Measurements from ENCODE around the gene DOK7.
A peak's percentile ranks its signal among the peaks of the same experiment; 100 is the strongest.

The DOK7 gene

DNA sequence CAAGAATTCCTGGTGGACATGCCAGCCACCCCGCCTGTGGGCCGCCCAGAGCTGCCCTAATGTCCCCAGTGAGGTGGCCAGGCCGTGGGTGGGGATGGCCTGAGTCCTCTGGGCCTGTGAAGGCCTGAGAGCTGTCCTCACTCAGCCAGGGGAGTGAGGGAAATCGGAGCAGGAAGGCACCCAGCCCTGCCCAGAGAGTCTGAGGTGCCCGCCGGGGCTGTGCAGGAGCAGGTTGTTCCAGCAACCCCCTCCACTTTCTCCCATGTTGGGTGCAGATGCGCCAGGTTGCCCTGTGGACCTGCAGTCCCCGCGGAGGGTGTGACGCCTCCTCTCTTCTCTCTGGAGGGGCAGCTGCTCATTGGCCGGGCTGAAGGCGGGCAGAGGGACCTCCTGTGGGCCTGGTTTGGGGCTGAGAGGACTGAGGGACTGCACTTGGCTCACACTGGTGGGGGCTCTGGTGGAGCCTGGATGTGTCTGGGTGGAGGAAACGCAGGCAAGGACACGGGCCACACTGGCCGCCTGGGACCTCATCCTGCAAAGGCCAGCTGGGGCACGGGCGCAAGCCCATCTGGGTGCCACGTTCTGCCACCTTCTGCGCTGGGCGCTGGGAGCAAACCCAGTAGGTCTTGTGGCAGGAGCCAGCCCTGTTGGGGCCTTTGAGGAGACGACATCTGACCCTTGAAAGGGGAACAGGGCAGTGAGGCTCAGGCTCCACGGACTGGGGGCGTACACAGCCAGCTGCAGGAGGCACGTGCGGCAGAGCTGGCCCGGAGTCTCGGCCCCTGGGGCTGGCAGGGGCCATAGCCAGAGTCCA is 14.0 kb downstream of the DOK7 start:
- DNase-seq = no peak

DNA sequence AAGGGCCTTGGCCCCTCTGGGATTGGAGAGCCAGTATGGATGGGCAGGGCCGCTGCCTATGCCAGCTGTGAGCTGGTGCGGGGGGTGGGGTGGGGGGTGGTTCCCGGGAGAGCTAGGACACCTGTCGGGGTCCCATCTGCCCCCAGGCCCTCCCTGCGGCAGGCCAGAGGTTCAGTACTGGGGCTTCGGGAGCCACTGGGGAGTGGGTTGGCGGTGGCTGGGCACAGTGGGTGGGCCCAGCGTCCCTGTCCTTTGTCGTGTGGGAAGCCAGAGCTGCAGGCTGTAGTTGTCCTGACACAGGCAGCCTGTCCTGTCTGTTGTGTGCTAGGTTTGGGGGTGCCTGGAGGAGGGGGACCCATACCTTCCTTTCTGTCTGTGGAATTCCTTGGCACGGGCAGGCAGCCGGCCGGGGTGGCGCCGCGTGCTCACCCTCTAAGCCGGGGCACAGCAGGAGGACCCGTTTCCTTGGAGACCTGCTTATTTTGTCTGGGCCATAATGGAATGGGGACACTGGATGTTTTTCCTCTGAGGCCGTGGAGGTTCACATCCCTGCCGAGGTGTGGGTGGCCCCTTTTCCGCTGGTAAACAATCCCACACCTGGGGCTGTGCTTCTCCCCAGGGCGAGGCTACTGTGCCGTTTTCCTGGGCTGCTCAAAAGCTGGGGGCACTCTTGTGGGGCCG is 14.8 kb downstream of the DOK7 start:
- DNase-seq = no peak

DNA sequence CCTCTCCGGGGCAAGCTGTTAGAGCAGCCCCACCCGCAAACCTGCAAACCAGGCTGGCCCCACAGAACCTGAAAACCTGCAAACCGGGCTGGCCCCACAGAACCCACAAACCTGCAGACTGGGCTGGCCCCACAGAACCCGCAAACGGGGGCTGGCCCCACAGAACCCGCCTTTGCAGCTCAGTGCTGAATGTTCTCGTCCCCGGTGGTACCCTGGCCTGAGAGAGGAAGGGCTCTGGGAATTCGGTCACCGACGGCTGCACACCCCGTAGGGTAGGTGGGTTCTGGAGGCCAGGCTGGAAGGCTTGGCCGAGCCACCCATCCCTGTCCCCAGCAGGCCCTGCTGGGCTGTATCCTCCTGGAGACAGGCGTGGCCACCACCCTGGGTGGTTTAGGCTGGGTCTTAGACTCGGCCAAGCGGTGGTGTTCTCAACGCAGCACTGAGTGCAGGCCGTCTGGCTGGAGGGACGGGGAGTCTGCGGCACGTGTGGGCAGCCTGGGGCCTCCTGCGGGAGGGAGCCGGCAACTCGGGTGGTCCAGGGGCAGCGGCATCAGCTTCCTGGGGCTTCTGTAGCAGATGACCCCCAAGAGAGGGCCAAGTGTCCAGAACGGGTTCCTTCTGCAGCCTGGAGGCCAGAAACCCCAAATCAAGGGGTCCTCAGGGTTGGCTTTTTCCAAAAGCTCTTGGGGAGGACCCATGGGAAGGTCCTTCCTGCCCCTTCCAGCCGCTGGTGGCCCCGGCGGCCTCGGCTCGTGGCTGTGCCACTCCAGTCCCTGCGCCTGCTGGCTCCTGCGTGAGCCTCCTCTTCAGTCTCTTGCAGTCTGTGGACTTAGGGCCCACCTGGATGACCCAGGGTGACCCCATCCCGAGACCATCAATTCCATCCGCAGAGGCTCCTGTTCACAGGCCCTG is 15.6 kb downstream of the DOK7 start:
- no peak for DNase-seq

DNA sequence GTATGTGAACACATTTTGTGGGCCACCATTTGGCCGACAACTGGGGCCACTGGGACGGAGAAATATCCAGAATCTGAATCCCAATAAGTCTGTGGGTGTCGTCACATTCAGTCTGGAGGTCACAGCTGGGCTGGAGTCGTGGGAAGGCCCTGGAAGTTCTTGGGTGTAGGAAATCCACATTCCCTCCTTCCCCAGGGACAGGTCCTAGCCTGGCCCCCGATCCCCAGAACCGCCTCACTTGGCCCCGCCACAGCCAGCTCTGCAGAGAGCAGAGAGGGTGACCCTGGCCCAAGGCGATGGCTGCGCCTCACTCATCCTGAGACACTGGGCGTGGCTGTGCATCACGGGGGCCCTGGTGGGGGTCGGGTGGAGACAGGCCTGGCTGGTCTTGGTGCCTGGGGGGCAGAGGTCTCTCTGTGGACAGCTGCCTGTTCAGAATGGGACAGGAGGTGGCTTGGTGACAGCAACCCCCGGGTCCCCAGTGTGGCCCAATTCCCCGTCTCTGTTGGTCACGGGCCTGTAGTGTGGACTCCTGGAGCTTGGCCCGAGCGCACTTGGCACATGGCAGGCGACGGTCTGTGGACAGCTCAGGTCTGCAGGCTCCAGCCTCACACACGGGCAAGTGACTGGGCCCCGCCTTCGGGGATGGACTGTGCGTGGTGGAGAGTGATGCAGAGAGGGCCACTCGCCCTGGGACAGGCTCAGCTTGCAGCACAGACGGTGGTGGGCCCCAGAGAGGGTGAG is 16.4 kb downstream of the DOK7 start:
- no peak for DNase-seq

DNA sequence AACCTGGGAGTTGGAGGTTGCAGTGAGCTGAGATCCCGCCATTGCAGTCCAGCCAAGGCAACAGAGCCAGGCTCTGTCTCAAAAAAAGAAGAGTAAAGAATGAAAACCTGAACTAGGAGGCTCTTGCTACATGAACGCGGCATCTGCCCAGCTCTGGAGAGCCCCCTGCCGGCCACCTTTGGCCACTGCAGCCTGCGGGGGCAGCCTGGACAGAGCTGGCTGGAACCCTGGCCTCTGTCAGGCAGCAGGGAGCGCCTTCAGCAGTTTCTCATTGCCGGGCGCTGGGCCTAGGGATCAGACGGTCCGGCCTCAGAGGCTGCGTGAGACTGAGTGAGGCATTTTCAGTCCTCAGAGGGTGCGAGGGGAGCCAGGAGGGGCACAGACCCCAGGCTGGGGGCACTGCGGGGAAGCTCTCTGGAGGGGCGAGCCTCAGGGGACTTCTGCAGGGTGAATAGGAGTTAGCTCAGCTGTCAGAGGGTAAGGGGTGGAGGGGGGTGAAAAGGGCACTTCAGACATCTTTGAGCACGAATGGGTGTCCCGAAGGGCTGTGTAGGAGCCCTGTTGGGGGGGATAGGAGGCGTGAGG is 17.5 kb downstream of the DOK7 start:
- DNase-seq = peak; percentile 58 to 64

DNA sequence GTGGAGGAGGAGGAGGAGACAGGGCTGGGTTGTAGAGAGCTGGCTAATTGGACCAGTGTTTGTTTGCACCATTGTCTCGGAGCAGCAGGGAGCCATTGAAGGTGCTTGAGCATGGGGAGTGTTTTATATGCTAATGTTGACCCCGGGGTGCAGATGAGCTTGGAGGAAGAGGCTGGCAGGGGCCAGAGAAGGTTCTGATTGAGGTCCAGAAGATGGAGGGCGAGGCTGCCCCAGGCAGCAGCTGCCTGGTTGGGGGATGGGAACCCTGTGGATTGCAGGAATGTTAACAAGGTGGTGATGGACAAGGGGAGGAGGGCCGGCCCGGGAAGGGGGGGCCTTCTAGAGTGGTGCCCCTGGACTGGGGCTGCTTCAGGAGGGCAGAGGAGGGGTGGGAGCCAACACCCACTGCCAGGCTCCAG is 18.0 kb downstream of the DOK7 start:
- no peak for DNase-seq

DNA sequence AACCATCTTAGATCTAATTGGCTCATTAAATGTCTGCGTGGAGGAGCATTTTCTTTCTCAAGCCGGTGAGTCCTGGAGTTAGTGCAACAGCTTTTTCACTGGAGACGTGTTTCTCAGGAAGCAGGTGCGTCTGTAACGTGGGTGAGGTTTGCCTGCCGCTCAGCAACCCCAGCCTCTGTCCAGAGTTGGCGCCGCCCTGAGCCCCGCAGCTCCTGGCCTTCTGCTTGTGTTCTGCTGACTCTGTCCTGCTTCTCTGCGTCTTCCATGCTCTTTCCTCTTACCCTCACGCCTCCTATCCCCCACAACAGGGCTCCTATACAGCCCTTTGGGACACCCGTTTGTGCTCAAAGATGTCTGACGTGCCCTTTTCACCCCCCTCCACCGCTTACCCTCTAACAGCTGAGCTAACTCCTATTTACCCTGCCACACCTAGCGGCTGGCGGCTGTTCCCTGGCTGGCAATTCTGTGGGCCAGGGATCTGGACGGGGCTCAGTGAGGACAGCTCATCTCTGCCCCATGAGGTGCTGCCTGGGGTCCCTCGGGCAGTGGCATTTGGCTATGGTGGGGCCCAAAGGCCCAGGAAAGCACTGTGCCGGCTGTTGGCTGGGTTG is 18.8 kb downstream of the DOK7 start:
- no peak for DNase-seq

DNA sequence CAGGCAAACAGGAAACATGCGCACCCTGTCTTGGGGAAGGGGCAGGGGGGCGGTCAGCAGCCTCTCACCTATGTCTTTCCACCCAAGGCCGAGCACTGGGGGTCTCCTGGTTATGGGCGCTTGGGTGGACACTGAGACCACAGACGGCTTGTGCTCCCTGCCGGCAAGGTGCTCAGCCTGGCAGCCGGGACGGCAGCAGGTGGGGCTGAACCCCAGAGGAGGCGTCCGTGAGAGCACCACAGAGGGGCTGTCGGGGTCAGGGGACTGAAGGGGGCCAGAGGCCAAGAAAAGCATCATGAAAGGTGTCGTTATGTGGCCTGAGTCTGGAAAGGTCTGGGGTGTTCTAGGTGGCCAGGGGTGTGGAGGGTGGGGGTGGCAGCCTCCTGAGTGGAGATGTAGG is 19.6 kb downstream of the DOK7 start:
- no peak for DNase-seq

DNA sequence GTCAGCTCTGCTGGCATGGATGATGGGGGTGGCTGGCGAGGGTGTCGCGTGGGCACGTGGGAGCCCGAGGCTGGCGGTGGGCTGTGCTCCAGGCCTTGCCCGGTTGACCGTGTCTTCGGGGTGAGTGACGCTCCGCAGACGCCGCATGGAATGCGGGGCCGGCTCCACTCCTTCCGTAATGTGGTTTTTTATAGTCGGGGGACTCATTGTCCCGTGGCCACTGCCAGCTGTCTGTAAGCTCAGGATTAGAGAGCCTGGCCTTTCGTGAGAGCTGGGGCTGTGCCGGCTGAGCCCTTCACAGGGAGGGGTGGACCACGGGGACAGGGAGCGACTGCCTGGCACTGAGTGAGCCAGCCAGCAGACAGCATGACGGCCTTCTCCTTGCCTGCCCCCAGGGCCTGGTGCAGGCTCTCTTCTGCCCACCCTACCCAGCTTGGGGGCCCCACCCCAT is 20.4 kb downstream of the DOK7 start:
- no peak for DNase-seq

DNA sequence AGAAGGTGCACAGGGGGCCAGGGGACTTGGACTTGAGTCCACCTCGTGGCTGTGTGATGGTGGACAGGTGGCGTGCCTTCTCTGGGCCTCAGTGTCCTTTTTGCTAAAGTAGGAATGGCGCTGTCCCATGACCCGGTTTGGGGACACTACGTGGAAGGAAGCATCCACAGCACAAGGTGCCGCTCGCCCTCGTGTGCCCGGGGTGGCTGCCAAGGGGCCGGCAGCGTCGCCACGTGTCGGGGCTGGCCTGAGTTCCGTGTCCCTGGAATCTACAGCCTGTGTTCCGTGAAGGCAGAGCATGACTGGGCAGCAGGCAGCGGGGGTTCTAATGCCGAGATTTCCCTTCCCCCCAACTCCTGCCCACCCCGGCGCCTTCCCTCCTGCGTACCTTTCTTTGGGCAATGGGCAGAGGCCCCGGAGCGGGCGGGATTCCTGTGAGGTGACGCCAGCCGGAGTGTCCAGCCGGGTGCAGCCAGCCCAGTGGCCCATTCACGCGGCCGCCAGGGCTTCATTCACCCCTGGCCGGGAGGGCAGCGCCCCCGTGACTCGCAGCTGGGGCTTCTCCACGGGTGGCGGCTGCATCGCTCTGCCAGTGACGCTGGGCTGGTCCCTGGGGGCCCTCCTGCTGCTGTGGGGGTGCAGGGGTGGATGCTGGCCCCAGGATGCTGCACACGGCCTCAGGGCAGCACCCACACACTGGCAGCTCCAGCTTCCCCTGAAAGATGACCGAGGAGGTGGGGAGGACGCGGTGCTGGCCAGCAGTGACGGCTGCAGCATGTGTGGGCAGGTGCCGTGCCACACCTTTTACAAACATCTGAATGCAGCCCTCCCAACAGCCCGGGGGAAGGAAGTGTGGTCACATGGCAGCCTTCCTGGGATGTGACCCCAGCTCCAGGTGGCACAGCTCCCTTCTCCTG is 21.2 kb downstream of the DOK7 start:
- DNase-seq = no peak

DNA sequence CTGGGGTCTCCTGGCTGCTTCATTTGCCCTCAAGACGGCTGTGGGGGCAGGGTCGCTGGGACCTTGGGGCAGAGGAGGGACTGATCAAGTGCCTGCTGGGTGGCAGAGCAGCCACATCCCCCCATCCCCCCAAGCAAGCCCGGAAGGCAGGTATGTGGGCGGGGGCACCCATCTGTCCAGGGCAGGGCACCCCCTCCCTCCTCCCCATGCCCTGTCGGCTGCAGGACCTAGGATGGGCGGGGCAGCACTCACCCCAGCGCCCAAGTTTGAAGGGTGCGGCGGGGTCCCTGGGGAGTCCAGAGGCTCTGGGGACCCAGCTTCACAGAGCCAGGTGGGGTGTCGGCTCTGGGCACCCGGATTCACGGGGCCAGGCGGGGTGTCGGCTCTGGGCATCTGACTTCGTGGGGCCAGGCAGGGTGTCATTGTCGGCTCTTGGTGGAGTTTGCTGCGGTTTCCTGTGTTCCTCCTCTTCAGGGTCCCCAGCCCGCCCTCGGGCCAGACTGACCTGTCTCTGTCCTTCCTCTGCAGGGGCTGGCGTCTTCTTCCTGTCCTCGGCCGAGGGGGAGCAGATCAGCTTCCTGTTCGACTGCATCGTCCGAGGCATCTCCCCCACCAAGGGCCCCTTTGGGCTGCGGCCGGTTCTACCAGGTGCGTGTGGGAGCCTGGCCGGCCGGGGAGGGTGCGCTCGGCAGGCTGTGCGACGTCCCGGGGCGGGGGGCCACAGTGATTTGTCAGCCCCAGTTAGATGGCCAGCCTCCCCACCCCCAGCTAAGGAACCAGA is 22.1 kb downstream of the DOK7 start:
- no peak for DNase-seq

DNA sequence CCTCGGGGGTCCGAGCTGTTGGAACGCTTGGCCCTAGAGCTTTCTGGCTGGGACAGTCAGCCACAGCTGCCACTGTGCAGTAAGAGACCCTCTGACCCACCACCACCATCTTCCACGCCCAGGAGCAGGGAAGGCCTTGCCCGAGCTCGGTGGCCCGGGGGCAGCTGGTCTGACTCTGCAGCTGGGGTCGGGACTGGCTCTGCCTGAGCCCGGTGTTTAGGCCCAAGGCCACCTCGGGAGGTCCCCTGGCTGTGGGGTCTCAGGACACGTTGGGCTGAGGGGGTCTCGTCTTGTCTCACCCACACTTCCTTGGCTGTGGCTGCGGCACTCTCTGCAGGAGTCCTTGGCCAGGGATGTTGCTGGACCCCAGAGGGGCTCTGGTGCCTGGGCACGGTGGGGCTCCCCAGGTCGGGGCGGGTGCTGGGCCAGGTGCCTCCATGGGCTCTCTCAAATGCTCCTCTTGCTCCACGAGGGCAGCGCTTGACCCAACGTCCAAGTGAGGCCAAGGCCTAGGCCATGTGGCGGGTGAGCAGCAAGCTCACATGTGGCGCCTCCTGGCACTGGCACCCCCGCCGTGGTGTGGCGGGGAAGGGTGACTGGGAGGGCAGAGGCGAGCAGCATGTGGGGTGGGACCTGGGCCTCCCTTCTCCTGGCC is 22.9 kb downstream of the DOK7 start:
- DNase-seq = no peak

DNA sequence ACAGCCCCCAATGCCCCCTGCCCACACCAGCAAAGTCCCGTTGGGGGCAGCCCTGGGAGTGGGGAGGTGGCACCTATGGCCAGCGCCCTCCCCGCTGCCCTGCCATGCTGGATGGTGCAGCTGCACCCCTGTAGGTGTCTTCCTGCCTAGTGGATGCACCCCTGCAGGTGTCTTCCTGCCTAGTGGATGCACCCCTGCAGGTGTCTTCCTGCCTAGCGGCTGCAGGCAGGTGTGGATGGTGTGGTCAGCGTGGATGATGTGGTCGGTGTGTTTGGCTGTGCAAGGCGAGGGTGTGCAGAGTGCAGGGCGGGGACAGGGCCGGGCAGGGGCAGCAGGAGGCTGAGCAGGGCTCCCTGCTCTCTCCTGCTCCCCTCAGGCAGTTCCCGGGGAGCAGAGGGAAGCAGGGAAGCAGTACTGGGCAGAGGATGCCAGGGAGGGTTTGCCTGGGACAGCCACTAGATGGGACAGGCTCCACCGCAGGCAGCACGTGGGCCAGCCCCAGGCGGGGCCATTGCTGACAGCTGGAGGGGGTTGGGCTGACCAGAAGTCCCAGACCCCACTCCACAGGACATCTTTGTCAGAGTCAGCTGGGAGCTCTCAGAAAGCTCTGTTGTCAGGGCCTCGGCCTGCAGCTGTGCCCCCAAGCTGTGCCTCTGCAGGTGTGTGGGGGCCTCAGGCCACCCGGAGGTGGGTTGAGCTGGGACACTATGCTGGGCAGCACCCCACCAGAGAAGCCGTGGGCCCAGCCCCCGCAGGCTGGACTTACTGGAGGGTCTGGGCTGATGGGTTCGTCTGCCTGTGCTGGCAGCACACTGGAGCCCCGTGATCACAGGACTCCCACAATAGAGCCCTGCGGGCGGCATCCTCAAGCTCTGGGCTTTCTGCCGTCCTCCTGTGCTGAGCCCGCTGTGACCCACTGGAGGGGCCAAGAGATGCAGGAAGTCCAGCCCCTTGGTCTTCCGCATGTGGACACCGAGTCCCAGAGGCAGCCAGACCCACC is 23.7 kb downstream of the DOK7 start:
- no peak for DNase-seq

DNA sequence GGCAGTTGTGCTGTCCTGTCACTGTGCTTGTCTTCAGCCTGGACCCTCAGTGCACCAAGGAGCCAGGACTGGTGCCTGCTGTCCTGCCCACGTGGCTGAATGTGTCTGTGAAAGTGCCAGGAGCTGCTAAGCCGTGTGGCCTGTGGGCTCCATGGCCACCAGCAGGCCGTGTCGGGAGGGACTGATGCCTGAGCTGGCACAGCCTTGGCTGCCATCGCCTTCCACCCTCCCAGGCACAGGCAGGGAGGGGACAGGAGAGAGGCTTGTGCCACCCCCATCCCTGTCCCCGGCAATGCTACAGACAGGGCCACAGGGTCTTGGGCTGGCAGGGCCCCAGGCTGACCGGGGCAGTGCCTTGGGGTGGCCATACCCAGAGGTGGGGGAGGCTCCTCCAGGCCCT is 24.8 kb downstream of the DOK7 start:
- DNase-seq = no peak

DNA sequence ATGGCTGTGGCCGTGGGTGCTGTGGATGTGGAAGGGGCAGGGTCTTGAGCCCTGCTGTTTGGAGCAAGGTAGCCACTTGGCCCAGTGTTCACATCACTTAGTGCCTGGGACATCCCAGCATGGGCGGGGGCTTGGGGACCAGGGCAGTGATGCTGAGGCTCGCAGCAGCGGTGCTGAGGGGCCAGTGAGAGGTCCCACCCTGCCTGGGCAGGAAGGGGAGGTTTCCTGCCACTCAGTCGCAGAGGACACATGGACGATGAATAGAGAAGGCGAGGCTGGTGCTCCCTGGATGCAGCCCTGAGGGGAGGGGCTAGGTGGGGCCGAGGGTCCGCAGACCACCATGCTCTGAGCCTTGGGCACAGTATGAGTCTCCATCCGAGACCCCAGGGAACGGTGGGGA is 25.7 kb downstream of the DOK7 start:
- no peak for DNase-seq

DNA sequence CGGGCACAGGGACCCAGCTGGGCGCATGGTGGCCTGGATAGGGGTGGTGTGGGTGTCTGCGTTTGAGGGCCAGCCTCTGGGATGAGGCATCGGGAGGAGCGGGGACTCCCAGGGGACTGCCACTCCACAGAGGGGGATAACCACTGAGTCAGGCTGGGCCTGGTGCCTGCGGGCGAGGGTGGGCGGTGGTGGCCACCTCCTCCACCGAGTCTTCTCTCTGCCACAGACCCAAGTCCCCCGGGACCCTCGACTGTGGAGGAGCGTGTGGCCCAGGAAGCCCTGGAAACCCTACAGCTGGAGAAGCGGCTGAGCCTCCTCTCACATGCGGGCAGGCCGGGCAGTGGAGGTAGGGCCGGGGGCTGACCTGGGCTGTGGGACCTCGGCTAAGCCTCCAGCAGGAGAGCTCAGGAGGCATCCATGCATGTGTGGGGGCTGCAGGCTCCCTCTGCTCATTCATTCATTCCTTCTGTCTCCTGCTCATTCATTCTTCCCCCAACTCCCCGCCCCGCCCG is 26.4 kb downstream of the DOK7 start:
- no peak for DNase-seq

DNA sequence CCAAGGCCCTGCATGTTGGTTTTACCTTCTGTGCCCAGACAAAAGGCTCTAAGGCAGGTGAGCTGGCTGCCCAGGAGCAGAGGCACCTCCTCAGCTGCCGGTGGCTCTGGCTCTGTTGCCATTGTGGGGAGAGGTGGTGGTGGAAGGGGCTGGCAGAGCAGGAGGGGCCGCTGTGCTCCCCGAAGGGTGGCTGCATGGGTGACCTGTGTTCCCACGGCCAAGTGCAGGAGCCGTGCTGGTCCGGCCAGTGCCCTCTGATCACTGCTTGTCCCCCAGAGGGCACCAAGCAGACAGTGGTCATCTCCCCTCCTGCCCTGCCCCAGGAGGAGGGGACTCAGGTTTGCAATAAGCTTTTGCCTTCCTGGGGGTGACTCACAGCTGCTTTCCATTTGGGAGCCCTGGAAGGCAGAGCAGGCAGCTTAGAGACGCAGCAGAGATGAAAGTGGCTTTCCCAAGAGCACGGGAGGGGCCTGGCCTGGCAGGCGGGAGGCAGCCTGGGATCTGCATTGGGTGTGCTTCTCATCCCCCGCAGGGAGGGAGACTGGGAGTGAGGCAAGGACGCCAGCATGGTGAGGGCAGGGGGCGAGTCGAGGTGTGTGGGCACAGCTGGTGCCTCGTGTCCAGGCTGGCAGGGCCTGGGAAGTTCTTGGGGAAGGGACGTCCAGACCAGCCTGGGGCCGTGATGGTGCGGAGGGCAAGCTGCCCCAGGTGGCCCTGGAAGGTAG is 28.7 kb downstream of the DOK7 start:
- no peak for DNase-seq

Measured in activated CD4-positive, alpha-beta T cell treated with anti-CD3 and anti-CD28 coated beads, Interleukin-2, amount 50 U/mL, for 4 hours (primary cell).